Right atrium auricular region (tissue), 2 donors: ENCODE data around the gene COL19A1. TPM values are rescaled to one million over a fixed set of nuclear protein-coding genes. Genes with fewer than 3 reads are reported as not detected.

Source experiments
- DNase-seq: peaks from one replicate; pipeline ENCODE4 v3.0.0-alpha.2; 2019; ENCODE audit warnings: low spot score
- H3K27ac ChIP-seq, 2 donors: fragments of 200-600 bp; sonication (generic); 1 replicate in 1 of 2; 2 replicates in 1 of 2; pipeline ENCODE4 v1.5.1; 2016 to 2019
- H3K27me3 ChIP-seq, 2 donors: fragments of 200-600 bp; sonication (generic); one replicate each; pipeline versions ENCODE4 v1.5.1 to v1.6.0; 2017 to 2019
- H3K36me3 ChIP-seq: fragments of 200-600 bp; sonication (generic); one replicate; pipeline ENCODE4 v1.5.1; 2016
- H3K4me1 ChIP-seq, 2 donors: fragments of 200-600 bp; sonication (generic); one replicate each; pipeline versions ENCODE4 v1.5.1 to v1.6.0; 2017 to 2019
- H3K4me3 ChIP-seq, 2 donors: fragments of 200-600 bp; sonication (generic); 1 replicate in 1 of 2; 2 replicates in 1 of 2; pipeline ENCODE4 v1.5.1; 2017 to 2019; ENCODE audit warnings: mild to moderate bottlenecking in 1 of 2, moderate library complexity in 1 of 2
- H3K9me3 ChIP-seq, 2 donors: fragments of 200-600 bp; sonication (generic); one replicate each; pipeline ENCODE4 v1.5.1; 2019
- total RNA-seq, 2 donors: library from RNA; depleted of rRNA; stranded (reverse); fragments of >200 nt; gene quantifications; one replicate each; pipeline ENCODE4 v1.1.0, GENCODE V29; 2016
- TF ChIP-seq, protein P1 (sequence below), 2 donors: fragments of 200-600 bp; sonication (generic); IDR thresholded peaks; one replicate each; pipeline ENCODE4 v1.5.1; 2019; ENCODE audit warnings: antibody characterized with exemption in 2 of 2

Gene COL19A1
- total RNA-seq, 2 donors from 2014 or later = 2.7 to 3.9 TPM

DNA sequence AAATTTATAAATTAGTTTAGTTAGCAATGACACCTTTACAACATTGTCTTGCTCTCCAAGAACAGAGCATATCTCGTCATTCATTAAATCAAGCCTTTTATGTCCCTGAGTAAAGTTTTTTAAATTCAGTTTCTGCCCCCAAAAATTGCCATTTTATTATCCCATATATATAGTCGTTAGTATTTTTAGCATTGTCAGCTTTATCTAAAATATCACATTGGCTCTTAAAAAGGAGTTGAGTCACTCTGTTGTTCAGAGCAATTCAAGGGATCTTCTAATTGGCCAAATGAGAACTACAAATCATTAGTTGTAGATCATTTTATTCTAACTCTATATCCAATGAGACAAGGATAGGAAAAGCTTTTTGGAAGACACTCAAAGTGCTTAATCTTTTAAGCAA, 309.4 kb downstream of the COL19A1 start:
- no peak overlapping the region for H3K27ac ChIP-seq
- no peaks in the 10 kb centered on the region for H3K4me1 ChIP-seq
- H3K36me3 ChIP-seq = no peaks in the 10 kb centered on the region
- H3K9me3 ChIP-seq = no peaks in the 10 kb centered on the region
- no peaks in the 10 kb centered on the region for H3K27me3 ChIP-seq
- no peak for DNase-seq
- H3K4me3 ChIP-seq = no peak overlapping the region
- TF ChIP-seq, protein P1, sequence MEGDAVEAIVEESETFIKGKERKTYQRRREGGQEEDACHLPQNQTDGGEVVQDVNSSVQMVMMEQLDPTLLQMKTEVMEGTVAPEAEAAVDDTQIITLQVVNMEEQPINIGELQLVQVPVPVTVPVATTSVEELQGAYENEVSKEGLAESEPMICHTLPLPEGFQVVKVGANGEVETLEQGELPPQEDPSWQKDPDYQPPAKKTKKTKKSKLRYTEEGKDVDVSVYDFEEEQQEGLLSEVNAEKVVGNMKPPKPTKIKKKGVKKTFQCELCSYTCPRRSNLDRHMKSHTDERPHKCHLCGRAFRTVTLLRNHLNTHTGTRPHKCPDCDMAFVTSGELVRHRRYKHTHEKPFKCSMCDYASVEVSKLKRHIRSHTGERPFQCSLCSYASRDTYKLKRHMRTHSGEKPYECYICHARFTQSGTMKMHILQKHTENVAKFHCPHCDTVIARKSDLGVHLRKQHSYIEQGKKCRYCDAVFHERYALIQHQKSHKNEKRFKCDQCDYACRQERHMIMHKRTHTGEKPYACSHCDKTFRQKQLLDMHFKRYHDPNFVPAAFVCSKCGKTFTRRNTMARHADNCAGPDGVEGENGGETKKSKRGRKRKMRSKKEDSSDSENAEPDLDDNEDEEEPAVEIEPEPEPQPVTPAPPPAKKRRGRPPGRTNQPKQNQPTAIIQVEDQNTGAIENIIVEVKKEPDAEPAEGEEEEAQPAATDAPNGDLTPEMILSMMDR (IDR thresholded peaks at IDR 0.05) = no peak

DNA sequence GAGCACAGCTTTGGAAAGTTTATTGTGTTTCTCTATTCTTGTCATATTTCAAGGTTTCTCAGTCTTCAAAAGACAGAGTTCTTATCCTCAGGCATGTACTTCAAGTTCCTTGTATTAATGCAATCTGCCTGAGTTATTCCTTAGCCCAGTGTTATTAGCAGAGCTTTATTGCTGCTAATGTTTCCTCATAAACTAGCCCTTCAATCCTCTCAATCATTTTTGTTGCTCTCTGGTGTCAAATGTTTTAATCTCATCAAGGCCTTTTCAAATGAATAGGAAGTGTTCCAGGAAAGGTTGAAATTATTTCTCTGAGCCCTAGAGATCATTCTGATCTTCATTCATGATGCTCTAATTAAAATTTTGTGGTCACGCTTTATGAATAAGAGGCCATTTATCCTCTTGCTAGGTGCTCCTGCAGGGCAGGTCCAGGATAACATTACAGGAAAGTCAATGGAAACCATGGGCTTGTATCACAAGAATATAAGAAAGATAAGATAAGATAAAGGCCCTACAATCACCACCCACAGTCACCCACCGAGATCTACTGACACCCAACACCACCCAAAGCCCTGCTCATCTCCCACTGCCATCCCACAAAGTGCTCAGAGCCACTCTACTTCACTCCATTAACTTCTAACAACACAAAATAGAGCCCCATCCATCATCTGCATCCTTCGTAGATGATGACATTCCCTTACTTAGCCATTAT, 310.6 kb downstream of the COL19A1 start:
- H3K27me3 ChIP-seq = no peaks in the 10 kb centered on the region
- no peaks in the 10 kb centered on the region for H3K36me3 ChIP-seq
- no peak for DNase-seq
- H3K9me3 ChIP-seq = no peaks in the 10 kb centered on the region
- no peak overlapping the region for H3K27ac ChIP-seq
- H3K4me3 ChIP-seq = no peak overlapping the region
- TF ChIP-seq, protein P1 (IDR thresholded peaks at IDR 0.05) = no peak
- H3K4me1 ChIP-seq = no peaks in the 10 kb centered on the region

DNA sequence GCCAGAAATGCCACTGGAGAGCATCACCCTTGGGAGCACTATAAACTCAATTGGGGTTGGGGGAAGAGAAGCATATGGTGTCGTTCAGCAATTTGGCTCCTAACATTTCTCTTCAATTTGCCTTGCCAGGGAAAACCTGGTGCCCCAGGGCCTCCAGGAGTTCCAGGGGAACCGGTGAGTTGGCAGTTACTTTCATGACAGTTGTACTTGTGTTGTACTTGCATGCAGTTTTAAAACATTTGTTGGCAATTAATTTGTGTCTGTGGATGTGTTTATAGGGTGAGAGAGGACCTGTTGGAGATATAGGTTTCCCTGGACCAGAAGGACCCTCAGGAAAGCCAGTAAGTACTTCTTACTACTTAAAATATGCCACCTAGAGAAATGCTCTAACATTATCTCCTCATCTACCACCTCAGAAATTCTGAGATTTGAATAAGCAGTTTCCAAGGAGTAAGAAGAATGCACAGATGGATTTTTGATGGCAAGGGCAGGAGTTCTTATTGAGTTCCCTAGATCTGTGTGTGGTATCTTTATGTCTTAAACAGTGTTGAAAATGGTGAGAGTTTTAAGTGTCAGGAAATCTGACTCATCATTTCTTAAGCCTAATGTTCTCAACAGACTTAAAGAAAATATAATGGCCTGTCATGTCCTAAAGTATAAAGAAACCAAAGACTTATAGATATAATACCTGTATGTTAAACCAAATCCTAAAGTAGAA, 314.0 kb downstream of the COL19A1 start:
- TF ChIP-seq, protein P1 (IDR thresholded peaks at IDR 0.05) = no peak
- Histone ChIP-seq H3K27me3 (no peaks in the 10 kb centered on the region), H3K4me3 (no peak overlapping the region), H3K36me3 (no peaks in the 10 kb centered on the region), H3K9me3 (no peaks in the 10 kb centered on the region), H3K27ac (no peak overlapping the region), H3K4me1 (no peaks in the 10 kb centered on the region)
- no peak for DNase-seq

DNA sequence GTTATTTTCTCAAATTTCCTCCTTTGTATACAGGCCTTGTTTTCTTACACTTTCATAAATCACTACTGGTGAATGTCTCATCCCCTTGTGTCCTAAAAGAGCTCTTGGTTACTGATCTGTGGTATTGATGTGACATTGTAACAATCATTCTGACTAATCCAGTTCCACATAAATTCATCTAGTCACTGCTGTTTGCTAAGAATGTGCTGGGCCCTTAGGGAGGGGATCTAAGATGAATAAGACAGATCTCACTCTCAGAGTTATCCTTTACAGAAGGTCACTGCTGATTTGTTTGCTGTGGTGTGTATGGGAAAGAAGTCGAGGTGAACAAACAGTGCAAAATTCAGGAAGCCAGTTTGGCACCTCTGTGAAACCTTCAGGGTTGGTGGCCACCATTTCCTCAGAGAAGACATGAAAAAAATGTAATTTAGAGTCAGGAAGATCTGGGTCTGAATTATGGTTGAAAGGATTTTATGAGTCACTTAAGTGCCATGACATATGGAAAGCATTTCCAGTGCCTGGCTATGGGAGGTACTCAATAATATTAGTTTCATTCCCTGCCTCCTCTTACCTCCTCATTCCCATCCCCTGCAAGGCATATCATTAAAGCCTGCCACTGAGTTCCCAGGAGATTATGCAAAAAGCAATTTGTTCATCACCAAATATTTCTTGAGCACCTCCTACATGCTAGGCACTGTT, 314.7 kb downstream of the COL19A1 start:
- Histone ChIP-seq H3K9me3 (no peaks in the 10 kb centered on the region), H3K36me3 (no peaks in the 10 kb centered on the region), H3K27me3 (no peaks in the 10 kb centered on the region), H3K4me1 (no peaks in the 10 kb centered on the region), H3K27ac (no peak overlapping the region), H3K4me3 (no peak overlapping the region)
- no peak for DNase-seq
- TF ChIP-seq, protein P1 (IDR thresholded peaks at IDR 0.05) = no peak

DNA sequence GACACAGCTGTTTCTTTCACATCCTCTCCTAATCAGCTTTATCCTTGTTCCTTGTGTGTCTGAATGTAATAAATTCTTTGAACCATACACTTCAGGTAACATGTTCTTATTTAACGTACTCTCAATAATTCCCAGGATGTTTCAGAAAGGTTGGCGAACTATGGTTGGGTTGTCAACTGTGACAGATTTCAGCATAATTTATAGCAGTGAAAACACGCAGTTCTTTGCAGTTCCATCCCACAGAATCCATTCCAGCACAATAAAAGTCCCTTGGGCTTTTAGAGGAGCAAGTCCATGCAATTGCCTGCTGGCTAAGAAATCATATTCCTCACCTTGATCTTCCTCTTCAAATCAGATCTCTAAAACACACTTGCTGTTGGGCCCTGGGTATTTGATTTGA, 317.2 kb downstream of the COL19A1 start:
- TF ChIP-seq, protein P1 (IDR thresholded peaks at IDR 0.05) = no peak
- Histone ChIP-seq H3K9me3 (no peaks in the 10 kb centered on the region), H3K4me1 (no peaks in the 10 kb centered on the region), H3K36me3 (no peaks in the 10 kb centered on the region), H3K27ac (no peak overlapping the region), H3K4me3 (no peak overlapping the region), H3K27me3 (no peaks in the 10 kb centered on the region)
- DNase-seq = no peak
